Esophagus muscularis mucosa (tissue), 4 donors: ENCODE results near the gene DNAH9.

Experiments used
- EP300 ChIP-seq: sonication (generic); formaldehyde crosslinking; IDR thresholded peaks from one replicate; pipeline ENCODE4 v1.6.1; 2017; ENCODE audit warnings: antibody characterized with exemption
- POLR2A ChIP-seq: fragments of 450-650 bp; IDR thresholded peaks from one replicate; pipeline ENCODE4 v1.6.1; 2017; ENCODE audit warnings: antibody characterized with exemption, moderate library complexity, mild to moderate bottlenecking, low read depth
- POLR2AphosphoS5 ChIP-seq, 2 donors: sonication (generic); formaldehyde crosslinking; IDR thresholded peaks; one replicate each; pipeline ENCODE4 v1.6.1; 2017; ENCODE audit warnings: antibody characterized with exemption in 2 of 2
- TF ChIP-seq, protein P1 (sequence below), 3 experiments: fragments of 200-600 bp in 2 of 3; fragments of 450-650 bp in 1 of 3; sonication (generic) in 2 of 3; IDR thresholded peaks; one replicate each; pipeline ENCODE4 v1.5.1; 2017 to 2019; ENCODE audit warnings: antibody characterized with exemption in 3 of 3, mild to moderate bottlenecking in 2 of 3, moderate library complexity in 1 of 3

DNA sequence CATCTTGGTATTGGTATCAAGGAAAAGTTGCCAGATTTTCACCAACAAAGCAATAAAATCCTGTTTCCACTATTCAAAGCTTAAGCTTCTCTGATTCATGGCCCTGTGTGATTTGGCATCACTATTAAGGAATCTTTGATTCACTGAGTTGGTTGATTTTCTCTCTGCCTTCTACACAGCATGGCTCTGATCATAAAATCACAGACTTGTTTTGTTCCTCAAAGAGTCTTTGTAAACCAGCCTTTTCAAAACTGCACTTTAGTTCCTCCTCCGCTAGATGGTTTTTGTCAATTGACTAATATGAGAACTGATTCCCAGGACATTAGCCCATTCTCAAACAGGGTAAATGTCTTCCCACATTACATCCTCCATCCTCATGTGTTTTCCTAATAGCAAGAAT lies 197.6 kb downstream of the DNAH9 start:
- TF ChIP-seq, protein P1, sequence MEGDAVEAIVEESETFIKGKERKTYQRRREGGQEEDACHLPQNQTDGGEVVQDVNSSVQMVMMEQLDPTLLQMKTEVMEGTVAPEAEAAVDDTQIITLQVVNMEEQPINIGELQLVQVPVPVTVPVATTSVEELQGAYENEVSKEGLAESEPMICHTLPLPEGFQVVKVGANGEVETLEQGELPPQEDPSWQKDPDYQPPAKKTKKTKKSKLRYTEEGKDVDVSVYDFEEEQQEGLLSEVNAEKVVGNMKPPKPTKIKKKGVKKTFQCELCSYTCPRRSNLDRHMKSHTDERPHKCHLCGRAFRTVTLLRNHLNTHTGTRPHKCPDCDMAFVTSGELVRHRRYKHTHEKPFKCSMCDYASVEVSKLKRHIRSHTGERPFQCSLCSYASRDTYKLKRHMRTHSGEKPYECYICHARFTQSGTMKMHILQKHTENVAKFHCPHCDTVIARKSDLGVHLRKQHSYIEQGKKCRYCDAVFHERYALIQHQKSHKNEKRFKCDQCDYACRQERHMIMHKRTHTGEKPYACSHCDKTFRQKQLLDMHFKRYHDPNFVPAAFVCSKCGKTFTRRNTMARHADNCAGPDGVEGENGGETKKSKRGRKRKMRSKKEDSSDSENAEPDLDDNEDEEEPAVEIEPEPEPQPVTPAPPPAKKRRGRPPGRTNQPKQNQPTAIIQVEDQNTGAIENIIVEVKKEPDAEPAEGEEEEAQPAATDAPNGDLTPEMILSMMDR (IDR thresholded peaks at IDR 0.05): no peak
- TF ChIP-seq POLR2A (no peak), EP300 (no peak), POLR2AphosphoS5 (IDR thresholded peaks at IDR 0.05) (no peak)
